Fibroblast of lung (primary cell): ENCODE data around the gene DRC7. TPM values are rescaled to one million over a fixed set of nuclear protein-coding genes. Genes with fewer than 3 reads are reported as not detected.

Experiments used
- DNase-seq, 2 donors: peaks; one replicate each; pipeline versions ENCODE4 v3.0.0 to v3.0.0-alpha.2; 2010; ENCODE audit warnings: low read depth in 2 of 2
- H2AFZ ChIP-seq: 2 replicates; pipeline ENCODE4 v1.5.1; 2012; ENCODE audit warnings: low read length, control low read depth, inconsistent platforms
- H3K27ac ChIP-seq: 2 replicates; pipeline ENCODE4 v1.5.1; 2011; ENCODE audit warnings: low read length, control low read depth; ENCODE audit not compliant: insufficient read depth
- H3K27me3 ChIP-seq: 2 replicates; pipeline ENCODE4 v1.5.1; 2011; ENCODE audit warnings: mild to moderate bottlenecking, low read length; ENCODE audit not compliant: control insufficient read depth, insufficient read depth
- H3K36me3 ChIP-seq: 2 replicates; pipeline ENCODE4 v1.5.1; 2011; ENCODE audit warnings: low read length; ENCODE audit not compliant: control insufficient read depth, insufficient read depth
- H3K4me1 ChIP-seq: 2 replicates; pipeline ENCODE4 v1.5.1; 2011; ENCODE audit warnings: low read length; ENCODE audit not compliant: control insufficient read depth, insufficient read depth; ENCODE audit errors: extremely low read depth
- H3K4me2 ChIP-seq: 2 replicates; pipeline ENCODE4 v1.5.1; 2011; ENCODE audit warnings: low read length, control low read depth; ENCODE audit not compliant: insufficient read depth; ENCODE audit errors: extremely low read depth
- H3K4me3 ChIP-seq, 4 experiments: fragments of 200-600 bp in 1 of 4; sonication (generic) in 1 of 4; replicated peaks in 1 of 4; 2 replicates each; pipeline ENCODE4 v1.5.1; 2011 to 2016; ENCODE audit warnings: low read length in 4 of 4, low read depth in 3 of 4, mild to moderate bottlenecking in 3 of 4, control low read depth in 2 of 4, inconsistent platforms in 1 of 4, mixed read lengths in 1 of 4; ENCODE audit not compliant: insufficient read depth in 1 of 4; ENCODE audit errors: control extremely low read depth in 1 of 4
- H3K79me2 ChIP-seq: 2 replicates; pipeline ENCODE4 v1.5.1; 2012; ENCODE audit warnings: mild to moderate bottlenecking, low read length, inconsistent platforms; ENCODE audit not compliant: control insufficient read depth, insufficient read depth
- H3K9ac ChIP-seq: 2 replicates; pipeline ENCODE4 v1.5.1; 2011; ENCODE audit warnings: mild to moderate bottlenecking, low read length, control low read depth; ENCODE audit not compliant: insufficient read depth
- H3K9me3 ChIP-seq: 2 replicates; pipeline ENCODE4 v1.5.1; 2012; ENCODE audit warnings: low read depth, low read length; ENCODE audit not compliant: control insufficient read depth, insufficient read depth
- H4K20me1 ChIP-seq: 2 replicates; pipeline ENCODE4 v1.5.1; 2011; ENCODE audit warnings: low read length; ENCODE audit not compliant: control insufficient read depth, insufficient read depth; ENCODE audit errors: extremely low read depth
- EZH2 ChIP-seq: IDR thresholded peaks from 2 replicates; pipeline ENCODE4 v1.5.1; 2012; ENCODE audit warnings: low read length, control low read depth, mild to moderate bottlenecking; ENCODE audit errors: missing control alignments
- polyA plus RNA-seq, 2 donors: library from polyadenylated mRNA; depleted of rRNA in 1 of 2; stranded (reverse) in 1 of 2; unstranded in 1 of 2; fragments of >200 nt; gene quantifications; 2 replicates each; pipeline ENCODE4 v1.2.1, GENCODE V29; 2011 to 2012; ENCODE audit warnings: missing spikeins in 1 of 2
- total RNA-seq: library from RNA; depleted of rRNA; stranded (reverse); fragments of >200 nt; gene quantifications from 2 replicates; pipeline ENCODE4 v1.2.1, GENCODE V29; 2014
- TF ChIP-seq, protein P1 (sequence below), 2 donors: IDR thresholded peaks in 1 of 2; conservative IDR thresholded peaks in 1 of 2; 1 replicate in 1 of 2; 2 replicates in 1 of 2; pipeline ENCODE4 v1.5.1; 2011 to 2012; ENCODE audit warnings: low read length in 2 of 2, control low read depth in 1 of 2, inconsistent platforms in 1 of 2, low read depth in 1 of 2, mild to moderate bottlenecking in 1 of 2

The DRC7 gene
- total and polyA plus RNA-seq, 2 donors (not counting 1 experiment from before 2014, with no cell fraction given): not detected

DNA sequence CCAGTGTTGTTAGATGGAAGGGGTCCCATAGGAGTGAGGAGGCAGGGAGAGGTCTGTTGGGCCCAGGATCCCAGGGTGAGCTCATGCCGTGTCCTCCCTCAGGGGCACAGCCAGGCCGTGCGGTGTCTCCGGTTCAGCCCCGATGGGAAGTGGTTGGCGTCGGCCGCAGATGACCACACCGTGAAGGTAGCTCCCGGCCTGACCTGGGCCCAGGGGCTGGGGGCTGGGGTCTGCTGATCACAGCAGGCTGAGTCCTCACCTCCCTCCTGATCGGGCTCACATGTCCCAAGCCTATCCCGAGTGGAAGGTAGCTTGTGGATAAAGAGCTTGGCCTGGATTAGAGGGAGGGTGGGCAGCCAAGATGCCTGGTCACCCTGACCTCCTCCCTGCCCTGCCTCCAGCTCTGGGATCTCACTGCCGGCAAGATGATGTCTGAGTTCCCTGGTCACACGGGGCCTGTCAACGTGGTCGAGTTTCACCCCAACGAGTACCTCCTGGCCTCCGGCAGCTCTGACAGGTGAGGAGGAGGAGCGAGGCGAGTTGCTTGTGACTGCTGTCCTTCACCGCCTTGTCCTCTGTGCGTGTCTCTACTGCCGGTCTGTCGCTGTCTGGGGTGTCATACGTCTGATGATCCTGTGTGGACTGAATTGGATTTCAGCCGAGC, 57.1 kb downstream of the DRC7 start:
- Histone ChIP-seq H3K9me3 (no peaks in the 10 kb centered on the region), H3K4me2 (no peak overlapping the region), H3K4me3 (no peak overlapping the region), H3K79me2 (no peaks in the 10 kb centered on the region), H3K4me1 (no peaks in the 10 kb centered on the region), H3K9ac (no peak overlapping the region), H2AFZ (no peak overlapping the region), H4K20me1 (no peaks in the 10 kb centered on the region), H3K36me3 (peaks cover 9% of the 10 kb centered on the region), H3K27ac (no peak overlapping the region), H3K27me3 (no peaks in the 10 kb centered on the region)
- no peak for DNase-seq
- no peak for TF ChIP-seq EZH2
- TF ChIP-seq, protein P1, sequence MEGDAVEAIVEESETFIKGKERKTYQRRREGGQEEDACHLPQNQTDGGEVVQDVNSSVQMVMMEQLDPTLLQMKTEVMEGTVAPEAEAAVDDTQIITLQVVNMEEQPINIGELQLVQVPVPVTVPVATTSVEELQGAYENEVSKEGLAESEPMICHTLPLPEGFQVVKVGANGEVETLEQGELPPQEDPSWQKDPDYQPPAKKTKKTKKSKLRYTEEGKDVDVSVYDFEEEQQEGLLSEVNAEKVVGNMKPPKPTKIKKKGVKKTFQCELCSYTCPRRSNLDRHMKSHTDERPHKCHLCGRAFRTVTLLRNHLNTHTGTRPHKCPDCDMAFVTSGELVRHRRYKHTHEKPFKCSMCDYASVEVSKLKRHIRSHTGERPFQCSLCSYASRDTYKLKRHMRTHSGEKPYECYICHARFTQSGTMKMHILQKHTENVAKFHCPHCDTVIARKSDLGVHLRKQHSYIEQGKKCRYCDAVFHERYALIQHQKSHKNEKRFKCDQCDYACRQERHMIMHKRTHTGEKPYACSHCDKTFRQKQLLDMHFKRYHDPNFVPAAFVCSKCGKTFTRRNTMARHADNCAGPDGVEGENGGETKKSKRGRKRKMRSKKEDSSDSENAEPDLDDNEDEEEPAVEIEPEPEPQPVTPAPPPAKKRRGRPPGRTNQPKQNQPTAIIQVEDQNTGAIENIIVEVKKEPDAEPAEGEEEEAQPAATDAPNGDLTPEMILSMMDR (conservative IDR thresholded peaks at IDR 0.05 in 1 of 2, IDR thresholded peaks at IDR 0.05 in 1 of 2; ENCODE audit: low read depth in 1 of 2, low read length in 2 of 2): no peak

DNA sequence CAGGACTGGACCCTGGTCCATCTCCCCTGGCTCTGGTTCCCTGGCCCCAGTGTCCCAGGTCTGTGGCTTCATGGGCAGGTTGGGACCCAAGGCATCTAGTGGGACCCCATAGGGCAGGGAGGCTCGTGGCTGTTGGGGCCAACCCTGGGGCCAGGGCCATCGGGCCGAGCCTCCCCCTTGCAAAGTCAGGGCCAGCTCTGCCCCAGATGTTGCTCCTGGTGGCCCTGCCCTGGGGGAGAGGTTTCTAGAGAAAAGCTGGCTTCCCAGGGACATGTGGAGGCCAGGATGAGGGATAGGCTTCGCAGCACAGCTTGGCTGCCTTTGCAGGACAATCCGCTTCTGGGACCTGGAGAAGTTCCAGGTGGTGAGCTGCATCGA, 57.6 kb downstream of the DRC7 start:
- H3K27ac ChIP-seq: no peak overlapping the region
- H3K27me3 ChIP-seq: no peaks in the 10 kb centered on the region
- H3K36me3 ChIP-seq: peaks cover 10% of the 10 kb centered on the region
- no peak overlapping the region for H3K4me3 ChIP-seq
- no peaks in the 10 kb centered on the region for H4K20me1 ChIP-seq
- H3K4me2 ChIP-seq: no peak overlapping the region
- H3K4me1 ChIP-seq: no peaks in the 10 kb centered on the region
- no peak overlapping the region for H2AFZ ChIP-seq
- DNase-seq: no peak
- H3K79me2 ChIP-seq: no peaks in the 10 kb centered on the region
- no peak overlapping the region for H3K9ac ChIP-seq
- no peak for TF ChIP-seq EZH2
- TF ChIP-seq, protein P1 (conservative IDR thresholded peaks at IDR 0.05 in 1 of 2, IDR thresholded peaks at IDR 0.05 in 1 of 2; ENCODE audit: low read depth in 1 of 2, low read length in 2 of 2): no peak
- H3K9me3 ChIP-seq: no peaks in the 10 kb centered on the region

DNA sequence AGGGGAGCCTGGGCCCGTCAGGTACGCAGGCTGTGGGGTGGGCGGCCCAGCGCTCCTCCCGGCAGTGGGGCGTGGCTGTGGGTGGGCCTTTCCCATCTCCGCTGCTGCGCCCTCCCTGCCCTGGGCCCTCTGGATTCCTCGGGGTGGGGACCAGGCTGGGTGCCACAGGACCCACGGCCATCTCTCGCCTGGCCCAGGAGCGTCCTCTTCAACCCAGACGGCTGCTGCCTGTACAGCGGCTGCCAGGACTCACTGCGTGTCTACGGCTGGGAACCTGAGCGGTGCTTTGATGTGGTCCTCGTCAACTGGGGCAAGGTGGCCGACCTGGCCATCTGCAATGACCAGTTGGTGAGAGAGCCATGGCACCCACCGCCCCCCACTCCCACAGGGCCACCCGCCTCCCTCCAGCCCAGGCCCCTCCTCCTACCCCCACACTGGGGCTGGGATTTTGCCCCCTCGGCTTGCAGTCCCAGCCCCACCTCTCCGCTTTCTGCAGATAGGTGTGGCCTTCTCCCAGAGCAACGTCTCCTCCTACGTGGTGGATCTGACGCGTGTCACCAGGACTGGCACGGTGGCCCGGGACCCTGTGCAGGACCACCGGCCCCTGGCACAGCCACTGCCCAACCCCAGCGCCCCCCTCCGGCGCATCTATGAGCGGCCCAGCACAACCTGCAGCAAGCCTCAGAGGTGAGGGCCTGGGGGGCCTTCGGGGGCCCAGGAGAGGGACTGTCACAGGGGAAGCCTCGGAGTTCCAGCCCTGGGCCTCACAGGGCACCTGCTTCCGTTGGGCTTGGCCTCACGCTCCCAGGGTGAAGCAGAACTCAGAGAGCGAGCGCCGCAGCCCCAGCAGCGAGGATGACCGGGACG, 58.2 kb downstream of the DRC7 start:
- H3K27me3 ChIP-seq: no peaks in the 10 kb centered on the region

More for the DNA sequence above, 58.2 kb downstream of the DRC7 start:
- Histone ChIP-seq H3K4me3 (no peak overlapping the region), H2AFZ (no peak overlapping the region), H3K36me3 (peaks cover 10% of the 10 kb centered on the region), H4K20me1 (no peaks in the 10 kb centered on the region), H3K79me2 (no peaks in the 10 kb centered on the region), H3K9ac (no peak overlapping the region), H3K4me2 (no peak overlapping the region), H3K27ac (no peak overlapping the region), H3K9me3 (no peaks in the 10 kb centered on the region), H3K4me1 (no peaks in the 10 kb centered on the region)
- TF ChIP-seq, protein P1 (conservative IDR thresholded peaks at IDR 0.05 in 1 of 2, IDR thresholded peaks at IDR 0.05 in 1 of 2; ENCODE audit: low read depth in 1 of 2, low read length in 2 of 2): no peak
- no peak for TF ChIP-seq EZH2
- no peak for DNase-seq
